CD14-positive monocyte (primary cell): ENCODE results near the gene RPS24. TPM values are rescaled to one million over a fixed set of nuclear protein-coding genes. Genes with fewer than 3 reads are reported as not detected.

ENCODE experiments used
- DNase-seq, 3 donors: peaks; one replicate each; pipeline ENCODE4 v3.0.0-alpha.2; 2011 to 2022
- H2AFZ ChIP-seq: 2 replicates; pipeline ENCODE4 v1.6.0; 2012; ENCODE audit warnings: mild to moderate bottlenecking, low read depth, low read length, inconsistent platforms; ENCODE audit not compliant: insufficient read depth, poor library complexity, severe bottlenecking
- H3K27ac ChIP-seq, 2 donors: 1 replicate in 1 of 2; 2 replicates in 1 of 2; pipeline ENCODE4 v1.5.1; 2012 to 2013; ENCODE audit warnings: low read length in 2 of 2, control low read depth in 1 of 2, inconsistent platforms in 1 of 2, low read depth in 1 of 2, mild to moderate bottlenecking in 1 of 2
- H3K27me3 ChIP-seq, 2 donors: one replicate each; pipeline versions ENCODE4 v1.6.0 to v1.6.1; 2011 to 2013; ENCODE audit warnings: low read length in 2 of 2; ENCODE audit not compliant: control insufficient read depth in 2 of 2, insufficient read depth in 2 of 2
- H3K36me3 ChIP-seq, 2 donors: replicated peaks in 1 of 2; 1 replicate in 1 of 2; 2 replicates in 1 of 2; pipeline versions ENCODE4 v1.5.1 to v1.6.1; 2012 to 2013; ENCODE audit warnings: low read length in 2 of 2, control low read depth in 1 of 2, inconsistent platforms in 1 of 2, mild to moderate bottlenecking in 1 of 2; ENCODE audit not compliant: insufficient read depth in 2 of 2, control insufficient read depth in 1 of 2
- H3K4me1 ChIP-seq, 2 donors: 1 replicate in 1 of 2; 2 replicates in 1 of 2; pipeline versions ENCODE4 v1.5.1 to v1.6.1; 2012 to 2013; ENCODE audit warnings: low read length in 2 of 2, control low read depth in 1 of 2, inconsistent platforms in 1 of 2, mild to moderate bottlenecking in 1 of 2, moderate library complexity in 1 of 2; ENCODE audit not compliant: insufficient read depth in 2 of 2, control insufficient read depth in 1 of 2
- H3K4me2 ChIP-seq: replicated peaks from 2 replicates; pipeline ENCODE3; 2012; ENCODE audit warnings: low read length, moderate library complexity, mild to moderate bottlenecking; ENCODE audit not compliant: poor library complexity, severe bottlenecking; ENCODE audit errors: extremely low read depth
- H3K4me3 ChIP-seq, 3 experiments: fragments of 200-600 bp in 1 of 3; sonication (generic) in 1 of 3; replicated peaks in 1 of 3; 1 replicate in 2 of 3; 2 replicates in 1 of 3; pipeline ENCODE4 v1.5.1; 2011 to 2013; ENCODE audit warnings: low read length in 3 of 3, mild to moderate bottlenecking in 3 of 3, control low read depth in 2 of 3, low read depth in 2 of 3, inconsistent platforms in 1 of 3, moderate library complexity in 1 of 3
- H3K79me2 ChIP-seq: 2 replicates; pipeline ENCODE4 v1.6.0; 2012; ENCODE audit warnings: mild to moderate bottlenecking, control low read depth, inconsistent platforms, low read length, moderate library complexity; ENCODE audit not compliant: insufficient read depth
- H3K9ac ChIP-seq: 2 replicates; pipeline ENCODE4 v1.6.0; 2017; ENCODE audit warnings: low read length, mild to moderate bottlenecking; ENCODE audit not compliant: insufficient read depth, poor library complexity, severe bottlenecking
- H3K9me3 ChIP-seq, 2 donors: replicated peaks in 1 of 2; 1 replicate in 1 of 2; 2 replicates in 1 of 2; pipeline versions ENCODE4 v1.5.1 to v1.6.1; 2012 to 2013; ENCODE audit warnings: low read length in 2 of 2, control low read depth in 1 of 2; ENCODE audit not compliant: control insufficient read depth in 1 of 2, insufficient read depth in 1 of 2
- H4K20me1 ChIP-seq: 2 replicates; pipeline ENCODE4 v1.6.0; 2012; ENCODE audit warnings: mild to moderate bottlenecking, low read length, control low read depth, moderate library complexity; ENCODE audit not compliant: insufficient read depth
- H3K27ac Mint-ChIP-seq, 7 donors: one replicate each; pipeline ENCODE4 v1.8.0; 2020; ENCODE audit warnings: mild to moderate bottlenecking in 7 of 7, mixed read lengths in 7 of 7, moderate library complexity in 6 of 7, inconsistent platforms in 2 of 7
- H3K27me3 Mint-ChIP-seq, 3 donors: one replicate each; pipeline ENCODE4 v1.8.0; 2021 to 2022; ENCODE audit warnings: low read depth in 3 of 3, mild to moderate bottlenecking in 3 of 3, mixed read lengths in 3 of 3, moderate library complexity in 3 of 3, inconsistent platforms in 1 of 3
- H3K36me3 Mint-ChIP-seq, 2 donors: one replicate each; pipeline ENCODE4 v1.8.0; 2020; ENCODE audit warnings: mixed read lengths in 2 of 2, inconsistent platforms in 1 of 2, mild to moderate bottlenecking in 1 of 2
- H3K4me1 Mint-ChIP-seq: one replicate; pipeline ENCODE4 v1.8.0; 2020; ENCODE audit warnings: mild to moderate bottlenecking, mixed read lengths
- H3K4me3 Mint-ChIP-seq, 2 donors: one replicate each; pipeline ENCODE4 v1.8.0; 2020; ENCODE audit warnings: mild to moderate bottlenecking in 2 of 2, mixed read lengths in 2 of 2, moderate library complexity in 1 of 2
- H3K9me3 Mint-ChIP-seq, 7 donors: one replicate each; pipeline ENCODE4 v1.8.0; 2020 to 2022; ENCODE audit warnings: mixed read lengths in 7 of 7, mild to moderate bottlenecking in 6 of 7, moderate library complexity in 6 of 7, inconsistent platforms in 2 of 7
- WGBS: methylation state at CpG from one replicate; pipeline ENCODE4 v1.1.5; 2013; ENCODE audit warnings: missing lambda C conversion rate; ENCODE audit not compliant: insufficient coverage; 5-methylcytosine and 5-hydroxymethylcytosine counted together
- intact Hi-C, 2 donors: fragments of 100-400 bp; cut with micrococcal nuclease; formaldehyde crosslinking; loops; one replicate each; pipeline versions ENCODE4 v1.15.0 to v1.15.1; 2023
- polyA plus RNA-seq, 3 donors: library from polyadenylated mRNA; depleted of rRNA in 1 of 3; unstranded in 2 of 3; stranded (reverse) in 1 of 3; fragments of 300-500 nt in 2 of 3; fragments of >200 nt in 1 of 3; fragmentation: Illumina TruSeq in 2 of 3; gene quantifications; 1 replicate in 2 of 3; 2 replicates in 1 of 3; pipeline ENCODE4 v1.2.3, GENCODE V29; 2012 to 2021
- TF ChIP-seq, protein P1 (sequence below): fragments of 200-600 bp; IDR thresholded peaks from one replicate; pipeline ENCODE4 v1.8.0; 2022; ENCODE audit warnings: antibody characterized with exemption, mild to moderate bottlenecking

Gene RPS24
- polyA plus RNA-seq, 3 donors: 801 to 2,073 (median 840) TPM

DNA sequence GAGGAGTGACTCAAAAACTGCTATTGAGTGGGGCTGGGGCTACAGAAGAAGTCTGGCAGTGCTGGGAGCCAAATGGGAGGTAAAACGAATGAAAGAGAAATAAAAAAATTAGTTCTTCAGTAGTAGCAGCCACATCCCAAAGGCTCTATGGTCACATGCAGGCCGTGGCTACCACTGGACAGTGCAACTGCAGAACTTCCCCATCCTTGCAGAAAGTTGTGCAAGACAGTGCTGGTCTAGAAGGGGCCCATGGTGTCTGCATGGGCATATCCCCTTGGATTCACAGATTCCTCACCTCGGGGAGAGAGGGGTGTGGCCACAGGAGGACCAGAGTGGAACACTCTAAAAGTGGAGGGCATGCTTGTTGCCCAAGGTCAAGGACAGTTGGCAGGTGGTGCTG lies 47.6 kb downstream of the RPS24 start:
- no peak for DNase-seq
- H3K79me2 ChIP-seq: no peaks in the 10 kb centered on the region

DNA sequence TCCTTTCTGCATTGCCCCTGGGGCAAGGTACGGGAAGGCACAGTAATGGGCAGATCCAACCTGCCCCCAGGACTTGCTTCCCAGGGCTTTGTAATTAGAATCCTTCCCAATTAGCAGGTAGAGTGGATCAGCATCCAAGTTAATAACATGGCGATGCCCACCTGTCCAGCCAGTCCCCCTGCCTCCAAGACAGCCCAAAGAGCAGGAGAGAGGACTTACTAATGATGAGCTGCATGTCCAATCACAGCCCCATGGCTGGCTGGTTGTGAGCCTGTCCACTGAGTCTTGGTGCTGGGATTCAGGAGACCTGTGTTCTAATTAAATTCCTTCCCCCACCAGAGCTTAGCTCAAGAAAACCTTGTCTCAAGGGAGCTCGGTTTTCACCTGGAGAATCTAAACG lies 49.0 kb downstream of the RPS24 start:
- 96% methylated on average over 3 of the region's 4 CpGs for whole genome bisulfite sequencing
- peaks cover 3 to 11% (median 4%) of the 10 kb centered on the region in 3 donors for H3K27me3 Mint-ChIP-seq

More for the DNA sequence above, 47.6 kb downstream of the RPS24 start:
- Histone ChIP-seq H3K9ac (no peak overlapping the region), H4K20me1 (no peaks in the 10 kb centered on the region), H3K4me2 (no peak overlapping the region), H3K4me3 (no peak overlapping the region), H2AFZ (no peak overlapping the region), H3K27ac (no peak overlapping the region), H3K27me3 (no peaks in the 10 kb centered on the region), H3K4me1 (no peaks in the 10 kb centered on the region), H3K36me3 (no peaks in the 10 kb centered on the region), H3K9me3 (peaks cover 0 to 5% of the 10 kb centered on the region in 2 donors)
- intact Hi-C loops: no loop called here
- H3K27ac Mint-ChIP-seq: peak overlapping the region in 1 of 7 donors; percentile 55
- no peak overlapping the region for H3K4me3 Mint-ChIP-seq
- TF ChIP-seq, protein P1, sequence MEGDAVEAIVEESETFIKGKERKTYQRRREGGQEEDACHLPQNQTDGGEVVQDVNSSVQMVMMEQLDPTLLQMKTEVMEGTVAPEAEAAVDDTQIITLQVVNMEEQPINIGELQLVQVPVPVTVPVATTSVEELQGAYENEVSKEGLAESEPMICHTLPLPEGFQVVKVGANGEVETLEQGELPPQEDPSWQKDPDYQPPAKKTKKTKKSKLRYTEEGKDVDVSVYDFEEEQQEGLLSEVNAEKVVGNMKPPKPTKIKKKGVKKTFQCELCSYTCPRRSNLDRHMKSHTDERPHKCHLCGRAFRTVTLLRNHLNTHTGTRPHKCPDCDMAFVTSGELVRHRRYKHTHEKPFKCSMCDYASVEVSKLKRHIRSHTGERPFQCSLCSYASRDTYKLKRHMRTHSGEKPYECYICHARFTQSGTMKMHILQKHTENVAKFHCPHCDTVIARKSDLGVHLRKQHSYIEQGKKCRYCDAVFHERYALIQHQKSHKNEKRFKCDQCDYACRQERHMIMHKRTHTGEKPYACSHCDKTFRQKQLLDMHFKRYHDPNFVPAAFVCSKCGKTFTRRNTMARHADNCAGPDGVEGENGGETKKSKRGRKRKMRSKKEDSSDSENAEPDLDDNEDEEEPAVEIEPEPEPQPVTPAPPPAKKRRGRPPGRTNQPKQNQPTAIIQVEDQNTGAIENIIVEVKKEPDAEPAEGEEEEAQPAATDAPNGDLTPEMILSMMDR: no peak
- H3K4me1 Mint-ChIP-seq: peaks cover 3% of the 10 kb centered on the region
- peaks cover 3 to 9% (median 4%) of the 10 kb centered on the region in 3 donors for H3K27me3 Mint-ChIP-seq
- WGBS: 50% methylated on average over 1 of the region's 3 CpGs
- no peaks in the 10 kb centered on the region for H3K36me3 Mint-ChIP-seq
- peaks cover 0 to 5% (median 2%) of the 10 kb centered on the region in 7 donors for H3K9me3 Mint-ChIP-seq

More for the DNA sequence above, 49.0 kb downstream of the RPS24 start:
- H3K27me3 ChIP-seq: no peaks in the 10 kb centered on the region
- no peak for DNase-seq
- no peak overlapping the region for H3K4me3 Mint-ChIP-seq
- no peaks in the 10 kb centered on the region for H3K36me3 Mint-ChIP-seq
- H3K4me1 Mint-ChIP-seq: peaks cover 3% of the 10 kb centered on the region
- no peak overlapping the region for H3K4me3 ChIP-seq
- H3K9me3 ChIP-seq: no peaks in the 10 kb centered on the region
- intact Hi-C loops: no loop called here
- H3K36me3 ChIP-seq: no peaks in the 10 kb centered on the region
- no peaks in the 10 kb centered on the region for H3K79me2 ChIP-seq
- H4K20me1 ChIP-seq: no peaks in the 10 kb centered on the region
- no peak overlapping the region for H3K4me2 ChIP-seq
- TF ChIP-seq, protein P1: no peak
- H3K4me1 ChIP-seq: no peaks in the 10 kb centered on the region
- no peak overlapping the region for H3K9ac ChIP-seq
- no peak overlapping the region for H3K27ac ChIP-seq
- H3K27ac Mint-ChIP-seq: no peak overlapping the region
- no peak overlapping the region for H2AFZ ChIP-seq
- peaks cover 0 to 3% (median 0%) of the 10 kb centered on the region in 7 donors for H3K9me3 Mint-ChIP-seq

Other genes with a start within 250 kb of the RPS24 start
- under 1 TPM in 2 of 3 donors, not detected in 1; 0.14 to 0.77 TPM for gene DLG5, start 107.1 kb upstream of the RPS24 start, polyA plus RNA-seq
- gene POLR3A, start 4.3 kb upstream of the RPS24 start, polyA plus RNA-seq: 1 to 10 TPM; 2.7 to 5.2 (median 4.7) TPM